ENCODE results near the gene POPDC2. TPM values are rescaled to one million over a fixed set of nuclear protein-coding genes. Genes with fewer than 3 reads are reported as not detected.

Gene POPDC2
- total and polyA plus RNA-seq, 2 donors (not counting 1 experiment from before 2014, with no cell fraction given): 8.0 to 9.5 TPM

DNA sequence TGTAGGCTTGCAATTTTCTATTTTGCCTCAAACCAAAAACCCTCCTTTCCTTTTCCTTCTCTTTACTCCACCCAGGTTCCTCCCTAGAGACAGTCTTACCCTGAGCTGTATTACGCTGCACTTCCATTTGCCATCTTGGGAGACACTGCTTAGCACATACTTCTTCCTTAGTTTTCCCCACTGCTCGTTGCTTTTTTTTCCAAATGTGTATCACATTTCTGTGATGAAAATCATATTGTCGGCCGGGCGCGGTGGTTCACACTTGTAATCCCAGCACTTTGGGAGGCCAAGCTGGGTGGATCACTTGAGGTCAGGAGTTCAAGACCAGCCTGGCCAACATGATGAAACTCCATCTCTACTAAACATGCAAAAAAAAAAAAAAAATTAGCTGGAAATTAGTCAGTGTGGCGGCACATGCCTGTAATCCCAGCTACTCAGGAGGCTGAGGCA is 29.5 kb downstream of the POPDC2 start:
- Histone ChIP-seq H3K4me1 (ENCODE audit: control insufficient read depth in 2 of 2, insufficient read depth in 2 of 2, low read length in 2 of 2) (peaks cover 29 to 30% of the 10 kb centered on the region in 2 donors), H3K27me3 (replicated peaks in 1 of 4; ENCODE audit: control extremely low read depth in 1 of 4, control insufficient read depth in 3 of 4, insufficient read depth in 4 of 4, low read length in 3 of 4) (no peaks in the 10 kb centered on the region), H2AFZ (ENCODE audit: insufficient read depth, low read depth, low read length, poor library complexity, severe bottlenecking) (no peak overlapping the region), H3K79me2 (ENCODE audit: control insufficient read depth, insufficient read depth, low read length) (no peaks in the 10 kb centered on the region), H3K4me3 (ENCODE audit: control extremely low read depth in 1 of 5, extremely low read depth in 1 of 5, insufficient read depth in 1 of 5, low read depth in 2 of 5, low read length in 4 of 5) (no peak overlapping the region), H3K9ac (ENCODE audit: low read length) (no peak overlapping the region), H3K27ac (ENCODE audit: low read length in 2 of 2) (no peak overlapping the region), H4K20me1 (ENCODE audit: control insufficient read depth, insufficient read depth, low read length, poor library complexity, severe bottlenecking) (no peaks in the 10 kb centered on the region), H3K36me3 (replicated peaks in 1 of 2; ENCODE audit: control extremely low read depth in 1 of 2, control insufficient read depth in 1 of 2, extremely low read depth in 1 of 2, insufficient read depth in 2 of 2, low read length in 1 of 2) (no peaks in the 10 kb centered on the region), H3K9me3 (ENCODE audit: control extremely low read depth in 1 of 3, control insufficient read depth in 2 of 3, insufficient read depth in 1 of 3, low read length in 2 of 3) (no peaks in the 10 kb centered on the region), H3K4me2 (replicated peaks; ENCODE audit: low read depth, low read length, poor library complexity, severe bottlenecking) (no peak overlapping the region)
- H3K4me1 Mint-ChIP-seq: peaks cover 43% of the 10 kb centered on the region
- ATAC-seq (ENCODE audit: low read depth): no peak
- no peaks in the 10 kb centered on the region for H3K27me3 Mint-ChIP-seq
- POLR2A ChIA-PET: no interaction called here
- TF ChIP-seq EZH2 (IDR thresholded peaks at IDR 0.05; ENCODE audit: borderline replicate concordance, insufficient read depth, low read depth, low read length, poor library complexity, severe bottlenecking): no peak
- TF ChIP-seq, protein P1, sequence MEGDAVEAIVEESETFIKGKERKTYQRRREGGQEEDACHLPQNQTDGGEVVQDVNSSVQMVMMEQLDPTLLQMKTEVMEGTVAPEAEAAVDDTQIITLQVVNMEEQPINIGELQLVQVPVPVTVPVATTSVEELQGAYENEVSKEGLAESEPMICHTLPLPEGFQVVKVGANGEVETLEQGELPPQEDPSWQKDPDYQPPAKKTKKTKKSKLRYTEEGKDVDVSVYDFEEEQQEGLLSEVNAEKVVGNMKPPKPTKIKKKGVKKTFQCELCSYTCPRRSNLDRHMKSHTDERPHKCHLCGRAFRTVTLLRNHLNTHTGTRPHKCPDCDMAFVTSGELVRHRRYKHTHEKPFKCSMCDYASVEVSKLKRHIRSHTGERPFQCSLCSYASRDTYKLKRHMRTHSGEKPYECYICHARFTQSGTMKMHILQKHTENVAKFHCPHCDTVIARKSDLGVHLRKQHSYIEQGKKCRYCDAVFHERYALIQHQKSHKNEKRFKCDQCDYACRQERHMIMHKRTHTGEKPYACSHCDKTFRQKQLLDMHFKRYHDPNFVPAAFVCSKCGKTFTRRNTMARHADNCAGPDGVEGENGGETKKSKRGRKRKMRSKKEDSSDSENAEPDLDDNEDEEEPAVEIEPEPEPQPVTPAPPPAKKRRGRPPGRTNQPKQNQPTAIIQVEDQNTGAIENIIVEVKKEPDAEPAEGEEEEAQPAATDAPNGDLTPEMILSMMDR (IDR thresholded peaks at IDR 0.05): no peak
- H3K9me3 Mint-ChIP-seq (ENCODE audit: insufficient read depth): no peaks in the 10 kb centered on the region
- intact Hi-C loops (cut with micrococcal nuclease): no loop called here
- whole genome bisulfite sequencing (ENCODE audit: insufficient coverage): 72% methylated on average over 2 of the region's 7 CpGs
- CTCF ChIA-PET: no interaction called here
- no peak for DNase-seq
- H3K27ac Mint-ChIP-seq: no peak overlapping the region
- no peak overlapping the region for H3K4me3 Mint-ChIP-seq

DNA sequence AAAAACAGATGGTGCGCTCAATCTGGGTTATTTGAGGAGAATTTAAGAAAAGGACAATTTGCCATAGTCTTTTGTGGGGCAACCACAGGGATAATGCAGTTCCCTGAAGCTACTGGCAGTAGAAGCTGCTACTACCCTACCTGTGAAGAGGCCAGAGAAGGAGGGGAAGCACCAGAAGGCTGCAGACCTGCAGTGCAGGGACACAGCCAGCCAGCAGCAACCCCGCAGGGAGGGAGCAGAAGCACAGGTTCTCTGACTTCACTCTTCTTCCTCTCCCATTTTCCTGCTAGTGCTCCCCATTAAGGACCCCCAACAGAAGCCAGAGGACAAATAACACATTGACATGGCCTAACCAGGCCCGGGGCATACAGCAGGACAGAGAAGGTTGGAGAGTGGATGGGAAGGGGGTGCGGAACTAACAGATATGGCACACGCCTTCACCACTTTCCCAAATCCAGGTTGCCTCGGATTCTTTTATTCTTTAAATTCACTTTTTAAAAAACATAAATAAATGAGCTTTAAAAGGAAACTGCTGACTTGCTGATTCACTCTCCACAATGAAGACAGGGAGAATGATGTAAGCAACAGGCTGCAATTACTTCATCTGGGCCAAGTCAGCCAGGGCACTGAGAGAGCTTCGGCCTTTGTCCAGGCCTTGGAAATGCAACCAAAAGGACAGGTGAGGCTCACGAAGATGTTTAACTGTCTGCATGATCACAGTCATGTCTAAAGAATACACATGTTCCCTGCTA is 30.1 kb downstream of the POPDC2 start:
- no peaks in the 10 kb centered on the region for H3K27me3 Mint-ChIP-seq
- Histone ChIP-seq H3K27ac (ENCODE audit: low read length in 2 of 2) (no peak overlapping the region), H3K9ac (ENCODE audit: low read length) (no peak overlapping the region), H3K79me2 (ENCODE audit: control insufficient read depth, insufficient read depth, low read length) (no peaks in the 10 kb centered on the region), H2AFZ (ENCODE audit: insufficient read depth, low read depth, low read length, poor library complexity, severe bottlenecking) (no peak overlapping the region), H3K36me3 (replicated peaks in 1 of 2; ENCODE audit: control extremely low read depth in 1 of 2, control insufficient read depth in 1 of 2, extremely low read depth in 1 of 2, insufficient read depth in 2 of 2, low read length in 1 of 2) (no peaks in the 10 kb centered on the region), H3K9me3 (ENCODE audit: control extremely low read depth in 1 of 3, control insufficient read depth in 2 of 3, insufficient read depth in 1 of 3, low read length in 2 of 3) (no peaks in the 10 kb centered on the region), H3K4me1 (ENCODE audit: control insufficient read depth in 2 of 2, insufficient read depth in 2 of 2, low read length in 2 of 2) (peaks cover 29 to 30% of the 10 kb centered on the region in 2 donors), H3K4me2 (replicated peaks; ENCODE audit: low read depth, low read length, poor library complexity, severe bottlenecking) (no peak overlapping the region), H3K4me3 (ENCODE audit: control extremely low read depth in 1 of 5, extremely low read depth in 1 of 5, insufficient read depth in 1 of 5, low read depth in 2 of 5, low read length in 4 of 5) (no peak overlapping the region), H3K27me3 (replicated peaks in 1 of 4; ENCODE audit: control extremely low read depth in 1 of 4, control insufficient read depth in 3 of 4, insufficient read depth in 4 of 4, low read length in 3 of 4) (no peaks in the 10 kb centered on the region), H4K20me1 (ENCODE audit: control insufficient read depth, insufficient read depth, low read length, poor library complexity, severe bottlenecking) (no peaks in the 10 kb centered on the region)
- ChIA-PET CTCF (no interaction called here), POLR2A (no interaction called here)
- peak overlapping the region; percentile 63 for H3K27ac Mint-ChIP-seq
- WGBS (ENCODE audit: insufficient coverage): 78% methylated on average over 3 of the region's 8 CpGs
- H3K9me3 Mint-ChIP-seq (ENCODE audit: insufficient read depth): no peaks in the 10 kb centered on the region
- no peak for ATAC-seq (ENCODE audit: low read depth)
- no peak overlapping the region for H3K4me3 Mint-ChIP-seq
- intact Hi-C loops (cut with micrococcal nuclease): no loop called here
- no peak for TF ChIP-seq EZH2 (IDR thresholded peaks at IDR 0.05; ENCODE audit: borderline replicate concordance, insufficient read depth, low read depth, low read length, poor library complexity, severe bottlenecking)
- TF ChIP-seq, protein P1 (IDR thresholded peaks at IDR 0.05): no peak
- H3K4me1 Mint-ChIP-seq: peaks cover 45% of the 10 kb centered on the region
- no peak for DNase-seq
